ENCODE measurements around the gene SKIC2.
"Not testable (repeated sequence)": the region's sequence is repeated elsewhere in the genome, so short reads cannot be mapped to it uniquely, and the experiment has no call there.

The SKIC2 gene

GRCh38 chr6:31979238-31979898 is 20.4 kb downstream of the SKIC2 start:
- Histone ChIP-seq H3K79me2 (ENCODE audit: insufficient read depth, low read length) (no peaks in the 10 kb centered on the region), H3K9me3 (ENCODE audit: insufficient read depth, low read length) (no peaks in the 10 kb centered on the region), H4K20me1 (ENCODE audit: low read depth, low read length) (no peaks in the 10 kb centered on the region), H3K4me3 (ENCODE audit: insufficient read depth, low read length, poor library complexity, severe bottlenecking) (no peak overlapping the region), H3K27ac (ENCODE audit: low read depth, low read length) (no peak overlapping the region), H3K9me2 (replicated peaks; ENCODE audit: insufficient read depth, low read length) (no peaks in the 10 kb centered on the region), H3K4me2 (ENCODE audit: low read depth, low read length, poor library complexity, severe bottlenecking) (no peak overlapping the region), H3K36me3 (ENCODE audit: low read length) (no peaks in the 10 kb centered on the region), H3K27me3 (ENCODE audit: low read length) (no peaks in the 10 kb centered on the region), H3F3A (ENCODE audit: insufficient read depth) (peaks cover 5% of the 10 kb centered on the region; the same call in 1 of the 2 replicates), H2AFZ (ENCODE audit: low read depth, low read length, severe bottlenecking) (no peak overlapping the region), H3K9ac (ENCODE audit: low read length) (no peak overlapping the region)
- TF ChIP-seq CTCF (IDR thresholded peaks at IDR 0.05; ENCODE audit: insufficient read depth, low read length, poor library complexity, severe bottlenecking), result no peak
- no peak for TF ChIP-seq EZH2phosphoT487 (conservative IDR thresholded peaks at IDR 0.05; ENCODE audit: low read length)

GRCh38 chr6:31980195-31980876 is 21.4 kb downstream of the SKIC2 start:
- not testable (repeated sequence) for H3K9ac ChIP-seq (ENCODE audit: low read length); H3K27me3 ChIP-seq (ENCODE audit: low read length); H3K9me3 ChIP-seq (ENCODE audit: insufficient read depth, low read length); H4K20me1 ChIP-seq (ENCODE audit: low read depth, low read length); H3K4me3 ChIP-seq (ENCODE audit: insufficient read depth, low read length, poor library complexity, severe bottlenecking); H2AFZ ChIP-seq (ENCODE audit: low read depth, low read length, severe bottlenecking); H3K27ac ChIP-seq (ENCODE audit: low read depth, low read length); H3F3A ChIP-seq (ENCODE audit: insufficient read depth); H3K36me3 ChIP-seq (ENCODE audit: low read length); H3K4me2 ChIP-seq (ENCODE audit: low read depth, low read length, poor library complexity, severe bottlenecking); H3K79me2 ChIP-seq (ENCODE audit: insufficient read depth, low read length); H3K9me2 ChIP-seq (replicated peaks; ENCODE audit: insufficient read depth, low read length)

GRCh38 chr6:31980998-31981397 is 22.0 kb downstream of the SKIC2 start:
- not testable (repeated sequence) for H3K9me2 ChIP-seq (replicated peaks; ENCODE audit: insufficient read depth, low read length); H3K27ac ChIP-seq (ENCODE audit: low read depth, low read length); H3K27me3 ChIP-seq (ENCODE audit: low read length); H3K9ac ChIP-seq (ENCODE audit: low read length); H3K36me3 ChIP-seq (ENCODE audit: low read length); H3F3A ChIP-seq (ENCODE audit: insufficient read depth); H3K4me2 ChIP-seq (ENCODE audit: low read depth, low read length, poor library complexity, severe bottlenecking); H3K4me3 ChIP-seq (ENCODE audit: insufficient read depth, low read length, poor library complexity, severe bottlenecking); H2AFZ ChIP-seq (ENCODE audit: low read depth, low read length, severe bottlenecking); H4K20me1 ChIP-seq (ENCODE audit: low read depth, low read length); H3K79me2 ChIP-seq (ENCODE audit: insufficient read depth, low read length); H3K9me3 ChIP-seq (ENCODE audit: insufficient read depth, low read length)

- H4K20me1 ChIP-seq (ENCODE audit: low read depth, low read length); H3K4me3 ChIP-seq (ENCODE audit: insufficient read depth, low read length, poor library complexity, severe bottlenecking); H3K27me3 ChIP-seq (ENCODE audit: low read length); H2AFZ ChIP-seq (ENCODE audit: low read depth, low read length, severe bottlenecking); H3K27ac ChIP-seq (ENCODE audit: low read depth, low read length); H3K79me2 ChIP-seq (ENCODE audit: insufficient read depth, low read length); H3K9me3 ChIP-seq (ENCODE audit: insufficient read depth, low read length); H3K4me2 ChIP-seq (ENCODE audit: low read depth, low read length, poor library complexity, severe bottlenecking); H3K9ac ChIP-seq (ENCODE audit: low read length); H3K9me2 ChIP-seq (replicated peaks; ENCODE audit: insufficient read depth, low read length); H3F3A ChIP-seq (ENCODE audit: insufficient read depth); H3K36me3 ChIP-seq (ENCODE audit: low read length): not testable (repeated sequence)
Observed at GRCh38 chr6:31981744-31982143, 22.8 kb downstream of the SKIC2 start, which contains the start of gene C4A. Gene C4A, plus strand, starts transcription at chr6:31982057. Its CDS starts 51 bp downstream, at chr6:31982108.

GRCh38 chr6:31989363-31989762 is 30.4 kb downstream of the SKIC2 start:
- H3K9me3 ChIP-seq (ENCODE audit: insufficient read depth, low read length); H4K20me1 ChIP-seq (ENCODE audit: low read depth, low read length); H3K27ac ChIP-seq (ENCODE audit: low read depth, low read length); H3K4me2 ChIP-seq (ENCODE audit: low read depth, low read length, poor library complexity, severe bottlenecking); H3K9me2 ChIP-seq (replicated peaks; ENCODE audit: insufficient read depth, low read length); H3K79me2 ChIP-seq (ENCODE audit: insufficient read depth, low read length); H3F3A ChIP-seq (ENCODE audit: insufficient read depth); H3K27me3 ChIP-seq (ENCODE audit: low read length); H3K9ac ChIP-seq (ENCODE audit: low read length); H2AFZ ChIP-seq (ENCODE audit: low read depth, low read length, severe bottlenecking); H3K4me3 ChIP-seq (ENCODE audit: insufficient read depth, low read length, poor library complexity, severe bottlenecking); H3K36me3 ChIP-seq (ENCODE audit: low read length): not testable (repeated sequence)

- H3K27me3 ChIP-seq (ENCODE audit: low read length); H3K4me2 ChIP-seq (ENCODE audit: low read depth, low read length, poor library complexity, severe bottlenecking); H2AFZ ChIP-seq (ENCODE audit: low read depth, low read length, severe bottlenecking); H3K4me3 ChIP-seq (ENCODE audit: insufficient read depth, low read length, poor library complexity, severe bottlenecking); H3F3A ChIP-seq (ENCODE audit: insufficient read depth); H3K27ac ChIP-seq (ENCODE audit: low read depth, low read length); H3K36me3 ChIP-seq (ENCODE audit: low read length); H3K79me2 ChIP-seq (ENCODE audit: insufficient read depth, low read length); H4K20me1 ChIP-seq (ENCODE audit: low read depth, low read length); H3K9me3 ChIP-seq (ENCODE audit: insufficient read depth, low read length); H3K9ac ChIP-seq (ENCODE audit: low read length); H3K9me2 ChIP-seq (replicated peaks; ENCODE audit: insufficient read depth, low read length): not testable (repeated sequence)
Observed at GRCh38 chr6:31994421-31994820, 35.4 kb downstream of the SKIC2 start.

GRCh38 chr6:31996385-31996784 is 37.4 kb downstream of the SKIC2 start:
- H3K9ac ChIP-seq (ENCODE audit: low read length); H3K36me3 ChIP-seq (ENCODE audit: low read length); H3F3A ChIP-seq (ENCODE audit: insufficient read depth); H3K27ac ChIP-seq (ENCODE audit: low read depth, low read length); H3K9me3 ChIP-seq (ENCODE audit: insufficient read depth, low read length); H3K4me3 ChIP-seq (ENCODE audit: insufficient read depth, low read length, poor library complexity, severe bottlenecking); H3K9me2 ChIP-seq (replicated peaks; ENCODE audit: insufficient read depth, low read length); H2AFZ ChIP-seq (ENCODE audit: low read depth, low read length, severe bottlenecking); H3K79me2 ChIP-seq (ENCODE audit: insufficient read depth, low read length); H3K4me2 ChIP-seq (ENCODE audit: low read depth, low read length, poor library complexity, severe bottlenecking); H4K20me1 ChIP-seq (ENCODE audit: low read depth, low read length); H3K27me3 ChIP-seq (ENCODE audit: low read length): not testable (repeated sequence)

Data from SU-DHL-6 (cell line).